Nephron (organoid): ENCODE measurements around the gene GBA3.

Source experiments
- H3K27ac Mint-ChIP-seq, 3 experiments: 2 replicates each; pipeline ENCODE4 v1.8.0; 2020; ENCODE audit warnings: mixed read lengths in 3 of 3, mild to moderate bottlenecking in 2 of 3, moderate library complexity in 1 of 3
- H3K27me3 Mint-ChIP-seq: 2 replicates; pipeline ENCODE4 v1.8.0; 2021; ENCODE audit warnings: low read depth, mild to moderate bottlenecking, moderate library complexity, mixed read lengths
- H3K36me3 Mint-ChIP-seq: 2 replicates; pipeline ENCODE4 v1.8.0; 2020; ENCODE audit warnings: low read depth, mixed read lengths
- H3K4me1 Mint-ChIP-seq: 2 replicates; pipeline ENCODE4 v1.8.0; 2020; ENCODE audit warnings: mixed read lengths
- H3K4me3 Mint-ChIP-seq, 3 experiments: 2 replicates each; pipeline ENCODE4 v1.8.0; 2020; ENCODE audit warnings: mild to moderate bottlenecking in 3 of 3, mixed read lengths in 3 of 3, moderate library complexity in 2 of 3
- H3K9me3 Mint-ChIP-seq: 2 replicates; pipeline ENCODE4 v1.8.0; 2020; ENCODE audit warnings: mixed read lengths
- CTCF ChIP-seq, 3 experiments: fragments of 200-600 bp; sonication (generic); IDR thresholded peaks; one replicate each; pipeline ENCODE4 v1.5.0; 2021; ENCODE audit warnings: antibody characterized with exemption in 3 of 3; ENCODE audit not compliant: unreplicated experiment in 3 of 3

GBA3 gene

GRCh38 chr4:22713841-22714240, 21.1 kb downstream of the GBA3 start:
- Mint-ChIP-seq H3K4me3 (no peak overlapping the region), H3K4me1 (peaks cover 3% of the 10 kb centered on the region), H3K27me3 (no peaks in the 10 kb centered on the region), H3K9me3 (no peaks in the 10 kb centered on the region), H3K36me3 (no peaks in the 10 kb centered on the region), H3K27ac (peak overlapping the region in 1 of 3 experiments; percentile 45)
- TF ChIP-seq CTCF (IDR thresholded peaks at IDR 0.05; ENCODE audit: unreplicated experiment in 3 of 3): no peak

GRCh38 chr4:22719218-22719617, 26.5 kb downstream of the GBA3 start:
- no peaks in the 10 kb centered on the region for H3K36me3 Mint-ChIP-seq
- no peaks in the 10 kb centered on the region for H3K4me1 Mint-ChIP-seq
- no peak overlapping the region for H3K27ac Mint-ChIP-seq
- no peak overlapping the region for H3K4me3 Mint-ChIP-seq
- H3K9me3 Mint-ChIP-seq: no peaks in the 10 kb centered on the region
- no peaks in the 10 kb centered on the region for H3K27me3 Mint-ChIP-seq
- TF ChIP-seq CTCF (IDR thresholded peaks at IDR 0.05; ENCODE audit: unreplicated experiment in 3 of 3): no peak

- Mint-ChIP-seq H3K4me3 (no peak overlapping the region), H3K27me3 (no peaks in the 10 kb centered on the region), H3K9me3 (no peaks in the 10 kb centered on the region), H3K36me3 (no peaks in the 10 kb centered on the region), H3K27ac (no peak overlapping the region), H3K4me1 (no peaks in the 10 kb centered on the region)
- no peak for TF ChIP-seq CTCF (IDR thresholded peaks at IDR 0.05; ENCODE audit: unreplicated experiment in 3 of 3)
Measured at GRCh38 chr4:22720091-22720490, 27.4 kb downstream of the GBA3 start.

- no peak overlapping the region for H3K4me3 Mint-ChIP-seq
- no peaks in the 10 kb centered on the region for H3K36me3 Mint-ChIP-seq
- H3K4me1 Mint-ChIP-seq: no peaks in the 10 kb centered on the region
- no peaks in the 10 kb centered on the region for H3K27me3 Mint-ChIP-seq
- TF ChIP-seq CTCF (IDR thresholded peaks at IDR 0.05; ENCODE audit: unreplicated experiment in 3 of 3): no peak
- no peaks in the 10 kb centered on the region for H3K9me3 Mint-ChIP-seq
- no peak overlapping the region for H3K27ac Mint-ChIP-seq
Measured at GRCh38 chr4:22721204-22721603, 28.5 kb downstream of the GBA3 start.

GRCh38 chr4:22730021-22730420, 37.3 kb downstream of the GBA3 start:
- no peak for TF ChIP-seq CTCF (IDR thresholded peaks at IDR 0.05; ENCODE audit: unreplicated experiment in 3 of 3)
- Mint-ChIP-seq H3K4me3 (no peak overlapping the region), H3K27ac (no peak overlapping the region), H3K36me3 (no peaks in the 10 kb centered on the region), H3K4me1 (no peaks in the 10 kb centered on the region), H3K27me3 (no peaks in the 10 kb centered on the region), H3K9me3 (no peaks in the 10 kb centered on the region)

GRCh38 chr4:22733816-22734215, 41.1 kb downstream of the GBA3 start:
- H3K27me3 Mint-ChIP-seq: no peaks in the 10 kb centered on the region
- H3K27ac Mint-ChIP-seq: no peak overlapping the region
- TF ChIP-seq CTCF (IDR thresholded peaks at IDR 0.05; ENCODE audit: unreplicated experiment in 3 of 3): no peak
- no peaks in the 10 kb centered on the region for H3K4me1 Mint-ChIP-seq
- H3K36me3 Mint-ChIP-seq: no peaks in the 10 kb centered on the region
- no peak overlapping the region for H3K4me3 Mint-ChIP-seq
- no peaks in the 10 kb centered on the region for H3K9me3 Mint-ChIP-seq
